ENCODE data around the gene SYNGR3.
"Not testable (repeated sequence)": the region's sequence is repeated elsewhere in the genome, so short reads cannot be mapped to it uniquely, and the experiment has no call there.

SYNGR3 gene

DNA sequence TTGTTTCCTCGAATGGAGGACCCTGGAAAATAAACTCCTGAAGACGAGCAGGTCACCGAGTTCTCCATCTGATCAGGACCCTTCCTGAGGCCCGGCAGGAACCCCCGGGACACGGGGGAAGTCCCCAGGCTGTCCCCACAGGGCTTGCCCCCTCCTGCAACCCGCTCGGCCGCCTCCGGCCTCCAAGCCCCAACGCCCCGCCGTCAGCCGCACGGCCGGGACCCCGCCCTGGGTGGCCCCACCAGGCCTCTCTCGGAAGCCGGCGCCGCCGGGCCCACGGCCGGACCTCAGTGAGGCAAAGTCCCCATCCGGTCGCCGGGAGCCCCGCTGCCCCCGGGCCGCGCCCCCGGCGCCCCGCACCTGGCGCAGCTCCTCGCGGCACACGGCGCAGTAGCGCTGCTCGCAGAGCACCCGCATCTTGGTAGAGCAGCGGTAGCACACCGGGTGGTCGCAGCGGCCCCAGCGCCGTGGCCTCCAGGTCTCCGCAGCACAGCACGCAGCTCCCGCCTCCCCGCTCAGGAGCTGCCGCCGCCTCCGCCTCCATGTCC lies 19.5 kb downstream of the SYNGR3 start:
- peak in 1 of 14 donors; percentile 35 for DNase-seq

DNA sequence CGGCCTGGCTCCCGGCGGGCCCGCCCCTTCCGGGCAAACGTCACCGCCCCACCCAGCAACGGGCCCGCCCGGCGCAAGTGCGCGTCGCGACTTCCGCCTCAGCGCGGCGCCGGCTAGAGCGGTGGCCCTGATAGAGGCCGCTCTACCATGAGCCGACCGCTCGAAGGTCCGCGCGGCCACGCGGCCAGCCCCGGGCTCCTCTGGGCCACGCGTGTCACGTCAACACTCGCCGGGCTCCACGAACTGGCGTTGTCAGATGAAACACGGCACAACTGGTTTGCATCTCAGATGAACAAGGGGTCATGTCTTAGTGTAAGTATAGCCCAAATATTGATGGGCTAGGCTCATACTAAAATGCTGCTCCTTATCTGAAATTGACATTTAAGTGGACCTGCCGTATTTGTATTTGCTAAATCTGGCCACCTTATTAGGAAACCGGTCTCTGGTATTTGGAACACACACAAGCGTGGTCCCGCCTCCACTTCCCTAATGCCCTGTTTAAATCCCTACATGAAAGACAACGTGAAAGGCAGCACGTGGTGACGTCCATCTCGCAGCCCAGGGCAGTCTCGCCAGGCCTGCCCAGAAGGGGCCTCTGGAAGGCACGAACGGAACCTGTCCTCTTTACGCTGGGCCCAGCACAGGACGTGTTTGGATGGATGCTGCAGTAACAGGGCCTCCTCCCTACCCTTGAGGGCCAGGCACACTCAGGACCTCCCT lies 20.2 kb downstream of the SYNGR3 start, which contains the start of gene ZNF598:
ZNF598 (minus strand) TSS at position 31 of the 720 bp plus-strand sequence.
- peak in 13 of 14 donors; percentile 32 to 88 (median 68) for DNase-seq

DNA sequence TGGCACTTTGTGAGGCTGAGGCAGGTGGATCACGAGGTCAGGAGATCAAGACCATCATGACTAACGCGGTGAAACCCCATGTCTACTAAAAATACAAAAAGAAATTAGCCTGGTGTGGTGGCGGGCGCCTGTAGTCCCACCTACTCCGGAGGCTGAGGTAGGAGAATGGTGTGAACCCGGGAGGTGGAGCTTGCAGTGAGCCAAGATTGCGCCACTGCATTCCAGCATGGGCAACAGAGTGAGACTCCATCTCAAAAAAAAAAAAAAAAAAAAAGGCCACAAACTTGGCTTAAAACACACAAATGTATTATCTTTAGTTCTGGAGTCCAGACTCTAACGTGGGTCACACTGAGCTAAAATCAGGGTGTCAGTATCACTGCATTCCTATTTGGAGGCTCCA lies 22.0 kb downstream of the SYNGR3 start:
- not testable (repeated sequence) for DNase-seq

DNA sequence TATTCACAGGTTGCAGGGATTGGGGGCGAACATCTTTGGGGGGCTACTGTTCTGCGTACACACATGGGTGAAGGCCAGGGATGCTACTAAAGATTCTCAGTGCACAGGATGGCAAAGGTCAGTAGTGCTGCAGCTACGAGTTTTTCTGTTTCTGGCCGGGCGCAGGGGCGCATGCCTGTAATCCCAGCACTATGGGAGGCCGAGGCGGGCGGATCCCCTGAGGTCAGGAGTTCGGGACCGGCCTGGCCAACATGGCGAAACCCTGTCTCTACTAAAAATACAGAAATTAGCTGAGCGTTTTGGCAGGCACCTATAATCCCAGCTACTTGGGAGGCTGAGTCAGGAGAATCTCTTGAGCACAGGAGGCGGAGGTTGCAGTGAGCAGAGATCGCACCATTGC lies 23.8 kb downstream of the SYNGR3 start:
- DNase-seq = no peak

DNA sequence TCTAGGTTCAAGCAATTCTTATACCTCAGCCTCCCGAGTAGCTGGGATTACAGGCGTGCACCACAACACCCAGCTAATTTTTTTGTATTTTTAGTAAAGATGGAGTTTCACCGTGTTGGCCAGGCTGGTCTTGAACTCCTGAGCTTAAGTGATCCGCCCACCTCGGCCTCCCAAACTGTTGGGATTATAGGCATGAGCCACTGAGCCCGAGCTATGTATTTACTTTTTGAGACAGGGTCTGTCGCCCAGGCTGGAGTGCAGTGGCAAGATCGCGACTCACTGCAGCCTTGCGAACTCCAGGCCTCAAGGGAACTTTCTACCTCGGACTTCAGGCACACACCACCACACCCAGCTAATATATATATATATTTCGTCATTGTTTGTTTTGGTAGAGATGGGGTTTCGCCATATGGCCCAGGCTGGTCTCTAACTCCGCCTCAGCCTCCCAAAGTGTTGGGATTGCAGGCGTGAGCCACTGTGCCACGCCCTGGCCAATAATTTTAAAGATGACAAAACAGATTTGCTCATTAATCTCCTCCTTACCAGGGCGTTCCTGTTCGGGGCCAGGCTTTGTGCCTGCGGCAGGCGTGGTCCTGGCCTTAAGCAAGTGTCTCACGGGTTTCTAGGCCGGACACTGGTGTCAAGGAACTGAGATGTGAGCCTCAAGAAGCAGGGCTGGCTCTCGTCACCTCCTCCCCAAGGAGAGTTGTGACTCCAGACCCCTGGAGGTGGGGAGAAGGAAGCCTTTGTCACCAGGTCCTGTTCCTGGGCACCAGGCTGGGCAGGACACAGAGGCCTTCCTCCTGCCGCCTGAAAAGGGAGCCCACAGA lies 25.6 kb downstream of the SYNGR3 start:
- no peak for DNase-seq

DNA sequence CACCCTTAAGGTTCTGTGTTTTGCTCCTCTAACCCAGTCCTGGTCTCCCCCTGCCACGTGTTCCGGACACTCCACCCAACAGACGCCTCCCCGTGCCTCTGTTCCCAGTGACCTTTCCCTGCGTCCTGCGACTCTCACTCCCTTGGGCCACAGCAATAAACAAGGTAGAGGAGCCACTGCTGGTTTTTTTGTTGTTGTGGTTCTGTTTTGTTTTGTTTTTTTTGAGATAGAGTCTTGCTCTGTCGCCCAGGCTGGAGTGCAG lies 26.1 kb downstream of the SYNGR3 start:
- no peak for DNase-seq

DNA sequence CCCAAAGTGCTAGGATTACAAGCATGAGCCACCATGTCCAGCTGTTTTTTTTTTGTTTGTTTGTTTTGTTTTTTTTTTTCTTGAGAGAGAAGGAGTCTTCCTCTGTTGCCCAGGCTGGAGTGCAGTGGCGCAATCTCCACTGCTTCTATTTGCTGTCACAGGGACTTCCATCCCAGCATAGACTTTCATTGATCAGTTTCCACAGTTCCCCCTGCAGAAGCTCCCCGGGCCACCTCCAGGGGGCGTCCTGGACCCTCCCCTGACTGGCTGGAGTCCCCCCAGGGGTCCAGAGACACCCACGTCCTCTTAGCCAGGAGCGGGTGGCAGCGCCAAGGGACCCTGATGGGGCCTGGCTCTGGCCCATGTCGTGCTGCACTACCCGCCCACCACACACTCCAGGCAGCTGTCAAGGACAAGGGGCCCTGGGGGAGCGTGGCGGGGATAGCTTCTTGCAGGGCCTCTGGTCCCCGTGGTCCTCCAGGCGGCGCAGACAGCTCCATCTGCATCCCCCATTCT lies 26.7 kb downstream of the SYNGR3 start:
- DNase-seq = no peak

DNA sequence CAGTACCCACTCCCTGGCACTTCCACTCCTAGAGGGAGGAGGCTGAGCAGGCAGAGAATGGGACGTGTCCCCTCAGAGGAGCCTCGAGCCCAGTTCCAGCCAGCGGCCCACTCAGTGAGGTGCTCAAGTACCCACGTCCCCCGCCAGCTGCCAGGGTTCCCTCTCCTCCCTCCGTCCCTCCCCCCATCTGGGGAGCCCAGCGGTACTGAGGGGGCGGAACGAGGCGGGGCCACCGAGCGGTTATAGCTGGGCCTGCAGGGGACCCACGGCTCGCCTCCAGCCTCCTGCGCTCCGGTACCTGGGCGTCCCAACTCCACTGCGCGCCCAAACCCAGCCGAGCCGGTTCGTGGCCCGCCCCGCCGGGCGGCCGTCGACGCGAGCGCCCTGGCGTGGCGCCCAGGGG lies 29.7 kb downstream of the SYNGR3 start, which contains the start of gene NPW:
NPW (plus strand) TSS at position 268 of the 403 bp plus-strand sequence.
- no peak for DNase-seq

DNA sequence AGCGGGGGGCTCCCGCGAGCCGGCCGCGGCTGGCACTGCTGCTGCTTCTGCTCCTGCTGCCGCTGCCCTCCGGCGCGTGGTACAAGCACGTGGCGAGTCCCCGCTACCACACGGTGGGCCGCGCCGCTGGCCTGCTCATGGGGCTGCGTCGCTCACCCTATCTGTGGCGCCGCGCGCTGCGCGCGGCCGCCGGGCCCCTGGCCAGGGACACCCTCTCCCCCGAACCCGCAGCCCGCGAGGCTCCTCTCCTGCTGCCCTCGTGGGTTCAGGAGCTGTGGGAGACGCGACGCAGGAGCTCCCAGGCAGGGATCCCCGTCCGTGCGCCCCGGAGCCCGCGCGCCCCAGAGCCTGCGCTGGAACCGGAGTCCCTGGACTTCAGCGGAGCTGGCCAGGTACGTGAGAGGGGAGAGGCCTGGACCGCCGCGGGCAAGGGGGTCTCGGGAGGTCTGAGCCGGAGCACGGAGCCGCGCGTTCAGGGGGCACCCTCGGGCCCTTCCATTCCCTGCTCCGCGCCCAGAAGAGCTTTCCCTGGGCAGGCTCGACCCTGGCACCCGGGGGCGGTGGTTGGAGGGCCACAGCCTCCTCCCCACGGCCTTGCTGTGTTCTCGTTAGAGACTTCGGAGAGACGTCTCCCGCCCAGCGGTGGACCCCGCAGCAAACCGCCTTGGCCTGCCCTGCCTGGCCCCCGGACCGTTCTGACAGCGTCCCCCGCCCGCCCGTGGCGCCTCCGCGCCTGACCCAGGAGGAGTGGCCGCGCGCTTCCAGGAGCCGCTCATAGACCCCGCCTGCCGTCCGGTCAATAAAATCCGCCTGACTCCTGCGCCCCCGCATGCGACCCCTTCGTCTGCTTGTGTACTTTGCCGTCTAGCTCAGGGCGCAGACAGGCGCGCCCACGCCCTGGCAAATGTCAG lies 30.4 kb downstream of the SYNGR3 start:
- DNase-seq = no peak

DNA sequence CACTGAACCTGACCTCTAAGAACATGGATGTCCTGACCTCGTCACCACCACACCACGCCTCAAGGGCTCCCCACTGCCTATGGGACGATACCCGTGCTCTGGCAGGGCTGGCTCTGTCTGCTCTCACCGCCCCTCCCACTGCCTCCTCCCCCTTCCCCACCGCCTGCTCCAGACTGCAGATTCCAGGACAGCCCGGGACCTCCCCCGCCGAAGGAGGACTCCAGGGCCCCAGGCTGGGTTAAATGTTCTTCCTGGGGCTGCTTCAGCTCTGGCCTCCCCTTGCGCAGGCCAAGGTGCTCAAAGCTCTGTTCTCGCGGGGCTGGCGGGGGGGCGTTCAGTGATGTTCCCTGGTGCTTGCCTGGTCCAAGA lies 32.9 kb downstream of the SYNGR3 start:
- peak in 1 of 14 donors; percentile 52 for DNase-seq

DNA sequence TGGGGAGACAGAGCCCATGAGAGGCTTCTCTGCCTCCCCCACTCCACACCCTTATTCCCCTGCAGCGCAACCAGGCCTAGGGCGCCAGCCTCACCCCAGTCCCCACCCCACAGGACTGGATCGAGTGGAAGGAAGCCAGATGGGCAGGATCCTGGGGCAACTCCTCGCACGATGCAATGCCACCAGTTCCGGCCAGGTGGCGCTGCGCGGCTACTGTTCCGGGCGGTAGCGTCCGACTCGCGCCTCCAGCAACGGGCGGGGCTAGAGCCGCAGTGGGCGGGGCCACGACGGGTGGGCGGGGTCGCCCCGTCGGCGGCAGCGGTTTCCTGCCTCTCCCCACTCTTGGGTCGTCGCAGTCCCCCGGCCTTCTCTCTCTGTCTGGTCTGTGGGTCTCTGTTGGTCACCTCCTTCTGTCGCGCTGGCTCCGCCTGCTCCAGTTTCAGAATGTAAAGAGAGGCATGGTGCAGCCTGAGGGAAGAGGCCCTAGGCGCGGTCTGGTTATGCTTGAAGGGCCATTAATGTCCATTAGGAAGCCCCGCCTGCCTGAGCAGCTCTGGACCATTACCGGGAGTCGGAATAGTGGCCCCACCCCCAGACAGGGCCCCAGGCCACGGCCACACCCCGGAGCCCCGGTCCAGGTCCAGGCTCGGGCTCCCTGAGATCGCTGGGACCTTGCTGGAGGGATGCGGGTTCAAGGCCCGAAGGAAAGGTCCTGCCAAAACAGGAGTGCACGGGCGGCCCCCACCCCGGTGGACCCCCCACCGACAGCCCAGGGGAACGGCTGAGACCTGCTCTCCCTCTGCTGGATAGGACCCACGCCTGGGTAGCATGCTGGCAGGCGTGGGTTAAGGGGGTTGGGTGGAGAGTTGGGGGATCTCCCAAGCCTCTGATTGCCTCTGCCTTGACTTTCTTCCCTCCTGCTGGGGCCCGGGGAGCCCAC lies 33.6 kb downstream of the SYNGR3 start:
- peak; percentile 41 to 94 (median 84) for DNase-seq

DNA sequence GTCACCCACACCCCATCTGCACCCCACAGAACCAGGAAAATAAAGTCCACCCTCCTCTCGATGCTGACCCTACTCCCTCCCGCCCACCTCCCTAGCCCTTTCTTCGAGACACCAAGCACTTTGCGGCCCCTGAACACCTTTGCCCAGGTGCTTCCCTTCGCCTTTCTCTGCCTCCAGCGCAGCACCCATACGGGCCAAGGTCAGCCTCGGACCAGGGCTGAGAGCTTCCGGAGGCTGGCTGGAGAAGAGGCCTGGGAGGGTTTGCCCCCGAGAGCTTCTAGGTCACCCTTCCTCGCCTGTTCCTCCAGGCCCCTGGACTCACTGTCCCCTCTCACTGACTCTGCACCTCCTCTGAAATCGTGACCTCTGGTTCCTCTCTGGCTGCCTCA lies 34.3 kb downstream of the SYNGR3 start:
- DNase-seq = no peak

DNA sequence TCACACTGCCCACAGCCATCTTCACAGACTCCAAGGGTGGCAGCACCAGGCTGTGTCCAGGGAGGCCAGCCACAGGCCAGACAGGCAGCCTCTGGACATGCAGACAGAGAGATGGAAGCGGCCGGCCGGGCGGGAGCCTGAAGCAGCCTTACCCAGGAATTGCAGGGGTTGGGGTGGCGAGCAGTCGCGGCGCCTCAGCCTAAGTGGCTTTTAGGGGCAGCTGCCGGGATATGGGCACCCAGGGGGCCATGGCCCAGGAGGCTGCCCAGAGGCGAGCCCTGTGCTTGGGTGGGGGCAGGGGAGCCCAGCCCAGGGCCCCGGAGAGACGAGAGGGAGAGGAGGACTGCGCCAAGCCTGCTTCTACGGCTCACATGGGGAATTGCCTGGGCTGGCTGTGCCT lies 35.5 kb downstream of the SYNGR3 start:
- no peak for DNase-seq

DNA sequence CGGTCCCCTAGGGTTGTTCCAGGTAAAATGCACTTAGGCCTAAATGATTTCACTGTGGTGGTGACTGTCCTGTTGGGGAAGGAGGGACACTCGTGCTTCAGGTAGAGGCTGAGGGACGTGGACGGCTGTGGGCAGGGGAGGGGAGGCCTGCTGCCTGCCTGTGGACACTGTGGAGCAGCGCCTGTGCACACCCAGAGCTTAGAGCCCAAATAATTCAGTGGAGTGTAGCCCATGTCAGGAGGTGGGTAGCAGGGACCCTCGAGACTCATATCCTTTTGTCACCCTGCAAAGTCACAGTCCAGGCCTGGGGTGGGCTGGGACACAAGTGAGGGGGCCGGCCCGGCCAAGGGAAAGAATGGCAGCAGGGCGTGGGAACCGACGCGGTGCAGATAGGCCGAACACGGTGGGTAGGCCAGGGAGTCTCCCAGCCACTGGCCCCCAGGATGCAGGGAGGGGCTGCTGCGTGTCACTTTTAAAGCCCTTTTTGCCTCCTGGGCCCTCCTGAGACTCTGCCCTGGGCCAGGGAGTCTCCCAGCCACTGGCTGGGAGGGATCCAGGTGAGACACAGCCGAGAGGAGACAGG lies 36.2 kb downstream of the SYNGR3 start:
- DNase-seq = no peak

DNA sequence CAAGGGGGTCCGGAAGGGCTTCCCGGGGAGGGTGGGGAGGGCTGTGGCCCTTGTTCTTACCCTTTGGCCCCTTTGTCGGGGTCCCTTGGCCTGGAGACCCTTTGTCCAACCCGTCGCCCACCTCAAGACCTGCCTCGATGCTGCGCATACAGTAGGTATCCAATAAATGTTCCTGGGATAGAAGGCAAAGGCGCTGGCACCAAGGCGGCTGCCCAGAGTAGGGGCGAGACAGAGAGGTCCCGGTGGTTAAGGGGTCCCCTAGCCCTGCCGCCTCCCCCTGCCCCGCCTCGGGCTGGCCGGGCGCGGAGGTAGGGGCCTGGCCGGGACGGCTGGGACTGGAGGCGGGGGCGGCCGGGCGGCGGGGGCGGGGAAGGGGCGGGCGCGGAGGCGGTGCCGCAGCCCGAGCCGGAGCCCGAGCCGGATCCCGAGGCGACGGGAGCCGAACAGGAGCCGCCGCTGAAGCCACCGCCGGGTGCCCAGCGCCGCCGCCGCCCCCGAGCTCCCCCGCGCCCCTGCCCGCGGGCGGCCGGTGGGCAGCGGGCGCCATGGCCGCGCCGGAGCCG lies 36.8 kb downstream of the SYNGR3 start, which contains the start of gene NHERF2:
NHERF2 (plus strand) TSS at position 442 of the 563 bp plus-strand sequence; CDS start at position 546, 104 bp downstream.
- DNase-seq = peak in 2 of 14 donors; percentile 16 to 47

DNA sequence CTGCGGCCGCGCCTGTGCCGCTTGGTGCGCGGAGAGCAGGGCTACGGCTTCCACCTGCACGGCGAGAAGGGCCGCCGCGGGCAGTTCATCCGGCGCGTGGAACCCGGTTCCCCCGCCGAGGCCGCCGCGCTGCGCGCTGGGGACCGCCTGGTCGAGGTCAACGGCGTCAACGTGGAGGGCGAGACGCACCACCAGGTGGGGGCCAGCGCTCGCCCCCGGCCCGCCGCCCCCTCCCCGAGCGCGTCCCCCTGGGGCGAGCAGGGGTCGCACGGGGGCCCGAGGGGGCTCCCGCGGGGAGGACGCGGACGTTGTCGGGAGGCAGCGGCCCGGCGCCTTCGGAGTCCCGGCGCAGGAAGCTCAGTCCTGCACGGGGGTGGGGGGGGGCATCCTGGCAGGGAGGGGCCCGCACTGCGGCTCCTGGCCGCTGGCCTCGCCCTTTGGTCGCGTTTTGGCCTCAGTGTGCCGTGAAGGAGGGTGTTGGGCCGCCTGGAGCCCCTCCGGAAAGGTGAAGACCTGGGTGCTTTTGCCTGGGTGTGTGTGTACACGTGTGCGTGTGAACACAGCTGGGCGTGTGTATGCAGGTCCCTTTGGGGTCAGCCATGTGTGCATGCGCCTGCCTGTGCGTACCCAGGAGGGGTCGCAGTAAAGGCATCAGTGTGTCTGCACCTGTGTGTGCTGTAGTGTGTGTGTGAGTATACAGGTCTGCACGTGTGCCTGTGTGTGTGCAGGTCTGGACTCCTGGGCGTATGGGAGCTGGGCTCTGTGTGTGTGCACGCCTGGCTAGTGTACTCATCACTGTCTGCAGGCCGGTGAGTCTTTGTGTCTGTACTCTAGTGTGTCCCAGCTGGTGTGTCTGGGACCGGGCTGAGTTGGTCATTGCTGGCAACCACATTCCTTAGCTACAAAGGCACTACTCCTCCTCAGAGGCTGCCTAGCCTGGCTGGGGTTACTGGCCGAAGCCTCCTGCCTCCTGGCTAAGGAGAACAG lies 37.5 kb downstream of the SYNGR3 start:
- DNase-seq = peak in 1 of 14 donors; percentile 45

DNA sequence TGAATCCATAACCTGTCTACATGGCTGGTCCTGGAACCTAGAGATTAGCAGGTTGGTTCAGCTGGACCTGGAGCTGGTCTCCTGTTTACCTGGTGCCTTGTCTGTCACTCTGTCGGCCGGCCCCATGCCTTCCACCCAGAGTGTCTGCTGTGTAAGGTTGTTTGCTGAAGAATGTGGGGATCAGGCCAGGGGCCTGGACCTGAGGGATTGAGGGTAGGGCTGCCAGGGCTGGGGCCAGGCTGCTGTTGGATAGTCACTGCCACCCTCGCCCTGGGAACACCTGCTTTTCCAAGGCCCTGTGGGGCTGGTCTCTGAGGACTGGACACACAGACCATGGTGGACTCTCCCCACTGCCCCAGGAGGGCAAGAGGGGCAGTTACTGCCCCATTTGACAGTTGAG lies 38.4 kb downstream of the SYNGR3 start:
- no peak for DNase-seq

DNA sequence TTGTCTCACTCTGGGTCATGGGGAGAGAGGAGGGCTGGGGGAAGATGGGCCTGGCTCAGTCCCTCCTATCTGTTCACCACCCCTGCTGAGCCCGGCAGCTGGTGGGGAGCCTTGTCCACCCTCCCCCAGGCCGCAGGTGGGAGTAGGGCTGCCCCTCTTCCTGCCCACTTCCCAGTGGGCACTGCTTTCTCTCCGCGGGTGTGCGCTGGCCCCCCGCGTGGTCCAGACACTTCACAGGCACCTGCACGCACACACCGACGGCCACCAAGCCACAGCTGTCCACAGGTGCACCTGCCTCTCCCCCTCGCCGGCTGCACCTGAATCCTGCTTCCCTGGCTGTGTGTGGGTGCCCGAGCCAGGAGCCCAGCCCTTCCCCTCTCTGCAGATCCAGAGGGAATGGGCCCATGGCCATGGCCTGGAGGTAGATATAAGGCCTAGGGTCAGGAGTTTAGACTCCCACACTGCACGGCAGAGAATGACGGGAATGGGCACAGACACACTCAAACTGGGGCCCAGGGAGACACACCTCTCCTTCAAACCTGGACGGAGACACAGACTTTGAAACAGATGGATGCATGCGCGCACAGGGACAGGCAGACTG lies 39.0 kb downstream of the SYNGR3 start:
- no peak for DNase-seq

DNA sequence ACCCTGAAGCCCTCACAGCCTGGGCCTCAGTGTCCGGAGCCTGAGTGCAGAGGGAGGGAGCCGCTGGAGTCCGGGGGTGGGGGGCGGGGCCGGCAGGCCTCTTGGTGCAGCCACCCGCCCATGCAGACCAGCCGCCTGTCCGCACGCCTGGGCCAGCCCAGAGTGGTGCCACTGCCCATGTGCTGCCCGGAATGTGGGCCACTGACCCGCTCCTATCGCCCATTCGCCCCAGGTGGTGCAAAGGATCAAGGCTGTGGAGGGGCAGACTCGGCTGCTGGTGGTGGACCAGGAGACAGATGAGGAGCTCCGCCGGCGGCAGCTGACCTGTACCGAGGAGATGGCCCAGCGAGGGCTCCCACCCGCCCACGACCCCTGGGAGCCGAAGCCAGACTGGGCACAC lies 39.6 kb downstream of the SYNGR3 start:
- DNase-seq = no peak

Data from C1 segment of cervical spinal cord (tissue), 14 donors.